ENCODE measurements around the gene C1orf174.

GRCh38 chr1:3852711-3853485 lies 47.2 kb downstream of the C1orf174 start:
- TF ChIP-seq POLR2A (IDR thresholded peaks at IDR 0.05) (no peak), CTCF (IDR thresholded peaks at IDR 0.05) (no peak)
